ENCODE data around the gene RAPGEF1. TPM values are rescaled to one million over a fixed set of nuclear protein-coding genes. Genes with fewer than 3 reads are reported as not detected.

The RAPGEF1 gene
- total and polyA plus RNA-seq, 2 of the 13 experiments (the other 11 are each of a cell fraction or from before 2014, with no cell fraction given) = 21.2 to 38.9 TPM

- TF ChIP-seq HOXD1 (CRISPR knock-in tag; IDR thresholded peaks at IDR 0.05) (0 out of 2 replicates have a peak, but pooled peaks have one; percentile 24), FOXJ3 (CRISPR knock-in tag; IDR thresholded peaks at IDR 0.05; ENCODE audit: borderline replicate concordance) (peak; percentile 80), ZNF564 (CRISPR knock-in tag; IDR thresholded peaks at IDR 0.05) (no peak), ZNF781 (CRISPR knock-in tag; IDR thresholded peaks at IDR 0.05; ENCODE audit: borderline replicate concordance, not compliant biosample characterization) (no peak), MIER2 (CRISPR knock-in tag; IDR thresholded peaks at IDR 0.05) (no peak), GATA4 (IDR thresholded peaks at IDR 0.05; ENCODE audit: borderline replicate concordance, low read depth) (0 out of 2 replicates have a peak, but pooled peaks have one; percentile 22), NFE2L2 (IDR thresholded peaks at IDR 0.05; ENCODE audit: low read length) (no peak), SOX13 (IDR thresholded peaks at IDR 0.05) (peak; percentile 85), SOX13 (CRISPR knock-in tag; conservative IDR thresholded peaks at IDR 0.05 in 1 of 2, IDR thresholded peaks at IDR 0.05 in 1 of 2) (peak in 1 of 2 experiments; percentile 93; a peak in 2 of 4 replicates), ZNF724P (CRISPR knock-in tag; IDR thresholded peaks at IDR 0.05; ENCODE audit: borderline replicate concordance) (no peak), LBX2 (CRISPR knock-in tag; IDR thresholded peaks at IDR 0.05; ENCODE audit: borderline replicate concordance) (no peak), ZNF609 (CRISPR knock-in tag; IDR thresholded peaks at IDR 0.05; ENCODE audit: borderline replicate concordance) (peak; percentile 70; the same call in 1 of the 2 replicates), HNRNPUL1 (IDR thresholded peaks at IDR 0.05; ENCODE audit: low read depth, low read length) (no peak), ATM (IDR thresholded peaks at IDR 0.05; ENCODE audit: borderline replicate concordance) (no peak), ZNF557 (CRISPR knock-in tag; IDR thresholded peaks at IDR 0.05) (0 out of 2 replicates have a peak, but pooled peaks have one; percentile 43), GTF3A (CRISPR knock-in tag; conservative IDR thresholded peaks at IDR 0.05) (no peak), ZNF792 (CRISPR knock-in tag; IDR thresholded peaks at IDR 0.05) (peak; percentile 47; the same call in 1 of the 2 replicates), TOPORS (CRISPR knock-in tag; IDR thresholded peaks at IDR 0.05) (no peak), HOXA7 (CRISPR knock-in tag; IDR thresholded peaks at IDR 0.05) (no peak)
- TF ChIP-seq, protein P1, sequence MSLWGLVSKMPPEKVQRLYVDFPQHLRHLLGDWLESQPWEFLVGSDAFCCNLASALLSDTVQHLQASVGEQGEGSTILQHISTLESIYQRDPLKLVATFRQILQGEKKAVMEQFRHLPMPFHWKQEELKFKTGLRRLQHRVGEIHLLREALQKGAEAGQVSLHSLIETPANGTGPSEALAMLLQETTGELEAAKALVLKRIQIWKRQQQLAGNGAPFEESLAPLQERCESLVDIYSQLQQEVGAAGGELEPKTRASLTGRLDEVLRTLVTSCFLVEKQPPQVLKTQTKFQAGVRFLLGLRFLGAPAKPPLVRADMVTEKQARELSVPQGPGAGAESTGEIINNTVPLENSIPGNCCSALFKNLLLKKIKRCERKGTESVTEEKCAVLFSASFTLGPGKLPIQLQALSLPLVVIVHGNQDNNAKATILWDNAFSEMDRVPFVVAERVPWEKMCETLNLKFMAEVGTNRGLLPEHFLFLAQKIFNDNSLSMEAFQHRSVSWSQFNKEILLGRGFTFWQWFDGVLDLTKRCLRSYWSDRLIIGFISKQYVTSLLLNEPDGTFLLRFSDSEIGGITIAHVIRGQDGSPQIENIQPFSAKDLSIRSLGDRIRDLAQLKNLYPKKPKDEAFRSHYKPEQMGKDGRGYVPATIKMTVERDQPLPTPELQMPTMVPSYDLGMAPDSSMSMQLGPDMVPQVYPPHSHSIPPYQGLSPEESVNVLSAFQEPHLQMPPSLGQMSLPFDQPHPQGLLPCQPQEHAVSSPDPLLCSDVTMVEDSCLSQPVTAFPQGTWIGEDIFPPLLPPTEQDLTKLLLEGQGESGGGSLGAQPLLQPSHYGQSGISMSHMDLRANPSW (CRISPR knock-in tag; IDR thresholded peaks at IDR 0.05; ENCODE audit: borderline replicate concordance) = no peak
- TF ChIP-seq, protein P2, sequence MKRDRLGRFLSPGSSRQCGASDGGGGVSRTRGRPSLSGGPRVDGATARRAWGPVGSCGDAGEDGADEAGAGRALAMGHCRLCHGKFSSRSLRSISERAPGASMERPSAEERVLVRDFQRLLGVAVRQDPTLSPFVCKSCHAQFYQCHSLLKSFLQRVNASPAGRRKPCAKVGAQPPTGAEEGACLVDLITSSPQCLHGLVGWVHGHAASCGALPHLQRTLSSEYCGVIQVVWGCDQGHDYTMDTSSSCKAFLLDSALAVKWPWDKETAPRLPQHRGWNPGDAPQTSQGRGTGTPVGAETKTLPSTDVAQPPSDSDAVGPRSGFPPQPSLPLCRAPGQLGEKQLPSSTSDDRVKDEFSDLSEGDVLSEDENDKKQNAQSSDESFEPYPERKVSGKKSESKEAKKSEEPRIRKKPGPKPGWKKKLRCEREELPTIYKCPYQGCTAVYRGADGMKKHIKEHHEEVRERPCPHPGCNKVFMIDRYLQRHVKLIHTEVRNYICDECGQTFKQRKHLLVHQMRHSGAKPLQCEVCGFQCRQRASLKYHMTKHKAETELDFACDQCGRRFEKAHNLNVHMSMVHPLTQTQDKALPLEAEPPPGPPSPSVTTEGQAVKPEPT (CRISPR knock-in tag; IDR thresholded peaks at IDR 0.05; ENCODE audit: low read depth) = no peak
Observed at GRCh38 chr9:131601683-131602181, 138.1 kb downstream of the RAPGEF1 start (continued).
